ENCODE measurements around the gene LAMB3.

The LAMB3 gene

DNA sequence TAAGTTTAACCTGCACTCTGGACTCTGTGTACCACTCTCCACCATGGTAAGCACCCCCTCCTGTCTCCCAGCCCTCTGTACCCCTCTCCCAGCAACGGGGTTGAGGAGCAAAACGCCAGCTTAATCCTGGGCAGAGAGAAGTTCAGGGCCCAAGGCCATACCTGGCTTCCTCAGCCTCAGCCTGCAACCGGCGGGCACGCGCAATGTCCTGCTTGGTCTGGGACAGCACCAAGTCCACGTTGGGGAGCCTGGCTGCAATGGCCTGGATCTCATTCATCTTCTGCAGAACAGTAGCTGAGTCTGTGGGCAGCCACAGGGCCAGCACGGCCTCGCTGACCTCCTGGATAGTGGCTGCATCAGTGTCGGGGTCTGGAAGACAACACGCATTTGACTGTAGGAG lies 33.9 kb downstream of the LAMB3 start:
- no peak for DNase-seq

DNA sequence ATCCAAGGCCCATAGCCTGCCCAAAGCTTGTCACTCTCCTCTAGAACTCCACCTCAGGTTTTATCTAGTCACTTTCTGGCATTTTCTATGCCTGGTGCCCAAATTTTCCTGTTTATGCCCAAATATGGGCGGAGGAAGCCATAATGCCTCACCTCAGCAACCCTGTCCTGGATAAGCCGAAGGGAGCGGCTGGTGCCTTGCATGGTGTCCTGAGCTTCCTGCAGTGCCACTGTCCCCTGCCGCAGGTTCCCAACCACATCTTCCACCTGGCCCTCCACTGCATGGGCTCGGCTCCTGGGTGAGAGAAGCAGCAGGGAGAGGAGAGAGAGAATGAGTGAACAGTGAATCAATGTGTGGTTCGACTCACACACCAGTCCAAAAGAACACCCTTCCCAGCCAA lies 34.5 kb downstream of the LAMB3 start:
- DNase-seq: no peak

DNA sequence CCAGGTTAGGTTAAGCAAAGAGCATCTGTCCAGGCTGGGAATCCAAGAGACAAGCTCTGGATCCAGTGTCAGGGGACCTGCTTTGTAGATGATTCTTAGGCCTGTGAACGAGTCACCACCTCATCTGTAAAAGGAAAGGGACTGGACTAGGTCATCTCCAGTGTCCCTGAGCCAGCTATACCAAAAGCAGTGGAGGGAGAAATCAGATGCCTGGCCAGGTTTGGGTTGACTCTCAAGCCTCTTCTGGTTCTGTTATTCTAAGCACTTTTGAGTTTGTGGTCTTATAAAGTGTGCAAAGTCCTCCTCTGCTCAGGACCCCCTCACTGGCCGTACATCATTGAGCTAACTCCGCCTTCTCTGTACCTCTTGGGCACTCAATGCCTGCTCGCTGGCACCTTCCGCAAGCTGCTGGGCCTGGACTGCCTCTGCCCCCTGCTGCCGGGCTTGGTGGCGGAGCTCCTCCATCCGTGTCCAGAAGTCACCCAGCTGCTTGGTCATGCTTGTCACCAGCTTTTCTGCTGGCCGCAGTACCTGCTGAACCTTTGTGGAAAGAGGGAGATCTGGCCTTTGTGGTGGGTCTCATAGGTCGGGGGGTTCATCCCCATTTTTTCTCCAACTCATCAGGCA lies 35.1 kb downstream of the LAMB3 start:
- DNase-seq: no peak

DNA sequence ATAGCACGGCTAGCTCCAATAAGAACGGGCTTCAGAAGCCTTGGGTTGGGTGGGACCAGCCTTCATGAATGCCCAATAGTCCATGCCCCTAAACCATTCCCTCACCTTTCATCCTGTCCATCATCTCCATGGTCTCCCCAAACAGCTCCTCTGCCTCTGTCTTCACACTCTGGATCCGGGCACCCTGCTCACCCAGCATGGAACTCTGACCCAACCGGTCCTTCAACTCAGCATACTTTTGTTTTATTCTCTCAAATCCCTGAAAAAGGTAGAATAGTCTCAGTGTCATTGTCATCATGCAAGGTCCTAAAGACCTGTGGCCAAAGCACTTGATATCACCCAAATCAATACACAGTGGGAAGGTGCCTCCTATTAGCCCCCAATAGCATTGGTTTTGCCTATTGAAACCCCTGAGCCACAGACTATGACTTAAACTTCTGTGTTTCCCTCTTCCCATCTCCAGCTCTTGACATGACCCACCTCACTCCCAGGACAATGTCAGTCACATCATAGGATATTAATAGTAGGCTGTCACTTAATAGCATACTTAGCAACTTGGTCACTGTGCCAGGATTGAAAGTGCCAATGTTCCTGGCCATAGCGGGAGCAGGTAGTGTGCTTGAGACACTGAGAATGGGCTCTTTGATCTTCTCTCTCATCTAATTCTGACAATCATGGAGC lies 35.7 kb downstream of the LAMB3 start:
- DNase-seq: no peak

DNA sequence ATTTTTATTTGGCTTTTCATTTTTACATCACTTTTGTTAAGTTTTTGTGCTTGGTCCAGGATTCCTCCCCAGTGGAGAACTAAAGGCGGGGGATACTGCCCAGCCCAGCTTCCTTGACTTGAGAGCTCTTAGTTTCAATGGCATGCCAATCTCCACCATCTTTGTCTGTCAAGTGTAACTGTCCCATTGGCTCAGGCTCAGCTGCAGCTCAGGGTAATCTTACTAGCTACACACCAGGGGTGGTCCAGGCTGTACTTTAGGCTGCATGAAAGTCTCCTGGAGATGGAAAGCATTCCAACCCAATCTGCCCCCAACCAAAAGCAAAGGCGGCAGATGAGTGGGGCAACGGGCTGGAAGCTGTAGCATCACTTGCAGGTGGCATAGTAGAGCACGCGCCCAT lies 37.3 kb downstream of the LAMB3 start:
- DNase-seq: no peak

DNA sequence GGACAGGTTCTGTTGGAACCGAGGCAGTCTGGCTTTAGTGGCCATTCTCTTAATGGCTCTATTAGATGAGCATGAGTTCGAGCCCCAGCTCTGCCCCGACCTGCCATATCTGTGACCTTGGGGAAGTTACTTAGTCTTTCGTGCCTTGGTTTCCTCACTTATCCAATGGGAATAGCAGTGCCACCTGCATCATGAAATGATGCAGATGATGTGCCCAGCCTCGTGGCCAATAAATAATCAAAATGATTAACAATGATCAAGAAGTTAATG lies 38.1 kb downstream of the LAMB3 start:
- DNase-seq: no peak

DNA sequence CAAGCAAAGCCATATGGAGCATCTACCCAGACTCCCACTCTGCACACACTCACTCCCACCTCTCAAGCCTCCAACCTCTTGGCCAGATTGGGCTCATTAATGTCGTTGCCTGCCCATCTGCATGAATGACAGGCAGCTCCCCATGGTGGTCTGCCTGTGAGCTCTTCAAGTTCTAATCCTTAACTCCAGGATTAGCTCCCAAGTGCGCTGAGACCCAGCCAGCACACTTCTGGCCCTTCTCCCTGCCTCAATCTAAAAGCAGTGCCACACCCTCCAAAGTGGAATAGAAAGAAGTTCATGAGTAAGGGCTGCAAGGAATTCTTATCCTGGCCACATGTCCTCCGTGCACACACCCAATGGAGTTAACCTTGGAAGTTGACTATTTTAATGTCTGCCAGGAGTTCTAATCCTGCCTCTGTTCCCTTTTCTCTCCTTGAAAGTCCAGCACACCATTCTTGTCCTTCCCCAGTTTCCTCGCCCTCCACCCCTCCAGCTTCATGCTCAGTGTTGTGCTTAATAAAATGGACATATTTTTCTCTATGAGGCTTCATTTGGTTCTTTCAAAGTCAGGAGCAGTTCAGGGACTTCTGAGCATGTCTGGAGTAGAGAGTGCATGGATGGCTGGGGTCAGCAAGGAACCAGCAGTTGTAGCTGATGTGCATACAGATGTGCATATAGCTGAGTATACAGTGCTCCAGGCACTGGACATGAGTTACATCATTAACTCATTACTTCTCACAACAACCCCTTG lies 38.6 kb downstream of the LAMB3 start:
- DNase-seq: no peak

DNA sequence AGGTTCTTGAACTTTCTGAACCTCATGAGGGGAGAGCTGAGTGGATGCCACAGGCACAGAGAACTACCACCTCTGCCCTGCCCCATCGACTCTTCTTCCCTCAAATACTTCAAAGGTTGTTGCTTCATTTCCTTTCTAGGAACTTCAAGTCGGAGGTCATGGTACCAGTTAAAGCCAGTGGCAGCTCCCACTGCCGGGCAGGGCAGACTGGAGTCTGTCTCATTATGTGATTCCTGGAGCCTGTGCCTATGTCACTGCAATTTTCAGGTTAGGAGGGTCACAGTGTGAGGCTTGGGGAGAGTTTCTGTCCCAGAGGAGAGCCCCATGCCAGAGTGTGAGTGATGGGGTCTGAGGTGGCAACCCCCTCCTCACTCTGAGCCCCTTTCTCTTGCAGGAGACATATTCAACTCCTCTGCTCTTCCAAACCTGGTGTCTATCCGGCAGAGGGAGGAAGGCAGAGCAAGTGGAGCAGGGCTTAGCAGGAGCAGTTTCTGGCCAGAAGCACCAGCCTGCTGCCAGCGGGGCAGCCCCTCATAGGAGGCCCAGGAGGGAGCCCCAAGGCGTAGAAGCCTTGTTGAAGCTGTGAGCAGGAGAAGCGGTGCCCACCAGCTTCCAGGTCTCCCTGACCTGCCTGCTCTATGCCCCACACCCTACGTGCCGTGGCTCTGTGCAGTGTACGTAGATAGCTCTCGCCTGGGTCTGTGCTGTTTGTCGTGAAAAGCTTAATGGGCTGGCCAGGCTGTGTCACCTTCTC lies 39.4 kb downstream of the LAMB3 start:
- no peak for DNase-seq

DNA sequence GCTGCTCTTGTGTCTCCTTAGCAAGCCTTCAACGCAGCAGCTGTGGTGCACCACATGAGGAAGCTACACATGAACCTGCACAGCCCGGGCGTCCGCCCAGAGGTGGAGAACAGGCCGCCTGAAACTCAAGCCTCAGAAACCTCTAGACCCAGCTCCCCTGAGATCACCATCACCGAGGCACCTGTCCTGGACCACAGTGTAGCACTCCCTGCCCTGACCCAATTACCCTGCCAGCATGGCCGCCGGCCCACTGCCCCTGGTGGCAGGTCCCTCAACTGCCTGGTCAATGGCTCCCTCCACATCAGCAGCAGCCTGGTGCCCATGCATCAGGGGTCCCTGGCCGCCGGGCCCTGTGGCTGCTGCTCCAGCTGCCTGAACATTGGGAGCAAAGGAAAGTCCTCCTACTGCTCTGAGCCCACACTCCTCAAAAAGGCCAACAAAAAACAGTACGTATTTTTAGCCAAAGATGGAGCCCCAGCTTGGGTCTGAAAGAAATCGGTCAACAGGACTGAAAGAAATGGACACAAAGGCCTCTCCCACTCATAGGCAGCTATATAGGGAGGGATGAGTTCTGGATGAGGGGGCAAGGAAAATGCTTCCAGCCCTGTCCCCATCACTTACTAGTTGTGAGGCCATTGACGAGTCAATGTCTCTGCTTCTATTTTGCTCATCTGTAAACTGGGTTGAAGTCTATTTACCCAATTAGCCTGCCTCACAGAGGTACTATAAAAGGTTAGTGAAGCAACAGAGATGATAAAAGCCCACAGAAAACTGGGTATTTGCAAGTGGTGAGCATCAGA lies 40.3 kb downstream of the LAMB3 start:
- no peak for DNase-seq

DNA sequence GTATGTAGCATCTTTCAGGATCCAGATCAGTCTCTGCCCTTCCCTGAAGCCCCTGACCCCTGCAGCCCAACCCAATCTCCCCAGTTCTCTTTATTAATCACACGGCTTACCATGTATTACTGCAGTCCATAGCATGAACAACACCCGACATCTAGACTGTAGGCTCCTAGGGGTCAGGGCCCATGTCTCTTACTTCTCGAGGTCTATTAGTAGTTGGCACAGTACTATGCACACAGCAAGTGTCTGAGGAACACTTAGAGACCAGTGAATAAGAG lies 41.7 kb downstream of the LAMB3 start:
- DNase-seq: no peak

DNA sequence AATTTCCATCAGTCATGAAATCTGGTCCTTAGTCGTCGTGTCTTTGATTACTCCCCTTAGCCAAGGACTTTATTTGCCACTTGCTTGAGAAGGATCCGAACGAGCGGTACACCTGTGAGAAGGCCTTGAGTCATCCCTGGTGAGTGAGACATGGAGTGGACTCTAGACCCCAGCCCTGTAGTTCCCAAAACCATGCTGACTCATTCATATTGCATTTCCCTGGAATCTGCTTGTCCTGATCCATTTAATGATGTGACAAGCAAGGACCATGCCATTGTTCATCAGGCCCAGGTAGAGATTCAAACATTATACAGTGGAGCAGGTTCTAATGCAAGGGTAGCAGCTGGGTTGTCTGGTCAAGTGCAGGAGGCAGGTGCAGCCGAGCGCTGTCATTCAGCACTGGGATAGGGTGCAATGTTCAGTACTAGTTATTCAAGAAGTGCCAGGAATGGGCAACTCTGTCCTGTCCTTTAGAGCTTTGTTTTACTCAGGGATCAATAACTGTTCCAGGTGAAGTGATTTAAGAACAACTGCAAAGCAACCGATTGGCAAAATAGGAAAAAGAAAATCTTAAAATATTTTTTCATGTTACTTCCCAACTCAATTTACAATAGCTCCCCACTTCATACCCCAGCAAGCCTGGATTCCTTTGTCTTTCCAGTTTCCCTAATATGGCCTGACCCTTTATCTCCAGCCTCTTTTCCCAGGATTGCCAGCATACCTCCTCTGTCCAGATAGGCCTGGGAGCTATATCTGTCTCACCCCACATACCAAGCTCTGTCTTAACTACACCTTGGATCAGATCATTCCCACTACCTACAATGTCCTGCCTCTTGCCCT lies 42.2 kb downstream of the LAMB3 start:
- no peak for DNase-seq

DNA sequence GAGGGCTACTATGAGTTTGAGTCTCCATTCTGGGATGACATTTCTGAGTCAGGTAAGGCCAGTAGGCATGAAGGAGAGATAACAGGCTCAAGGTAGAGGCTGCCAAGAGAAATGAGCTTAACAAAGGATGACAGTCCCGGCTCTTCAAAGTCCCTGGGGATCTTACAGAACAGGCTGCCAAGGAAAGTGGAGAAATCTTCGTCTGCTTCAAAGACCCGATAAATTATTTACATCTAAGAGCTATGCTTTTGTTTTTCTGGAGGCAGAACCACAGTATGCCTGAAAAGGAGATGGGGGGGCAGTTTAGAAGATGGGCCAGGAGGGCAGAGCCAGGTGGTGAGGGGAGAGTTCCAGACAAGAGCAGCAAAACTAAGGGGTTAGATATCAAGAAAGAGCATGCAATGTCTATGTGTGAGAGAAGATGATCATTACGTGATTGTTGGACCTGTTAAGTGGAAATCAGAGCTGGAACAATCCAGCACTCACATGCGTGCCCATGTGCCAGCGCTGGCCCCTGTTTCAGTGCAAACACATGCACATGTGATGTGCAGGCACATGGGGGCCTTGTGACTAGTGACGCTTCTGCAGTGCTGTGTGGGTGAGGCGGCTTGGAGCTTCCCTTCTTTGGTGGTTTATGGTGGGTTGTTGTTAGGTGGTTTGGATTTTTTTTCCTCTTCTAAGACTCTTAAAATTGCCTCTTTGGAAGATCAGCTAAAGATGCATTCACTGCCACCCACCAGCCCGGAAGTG lies 43.0 kb downstream of the LAMB3 start:
- DNase-seq: no peak

DNA sequence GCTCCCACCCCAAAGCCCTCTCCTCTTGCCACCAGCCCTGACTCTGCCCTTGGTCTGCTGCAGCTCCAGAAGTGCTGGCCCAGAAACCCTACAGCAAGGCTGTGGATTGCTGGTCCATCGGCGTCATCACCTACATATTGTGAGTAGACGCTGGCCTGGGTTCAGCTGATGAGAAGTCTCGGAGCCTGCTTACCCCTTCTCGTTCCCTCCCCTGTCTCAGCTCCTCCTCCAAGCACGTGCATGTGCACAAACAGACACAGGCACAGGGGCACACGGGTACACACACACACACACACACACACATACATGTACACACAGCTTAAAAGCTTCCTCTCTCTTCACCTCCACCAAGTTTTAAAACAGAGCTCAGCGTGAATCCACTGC lies 44.4 kb downstream of the LAMB3 start:
- no peak for DNase-seq

DNA sequence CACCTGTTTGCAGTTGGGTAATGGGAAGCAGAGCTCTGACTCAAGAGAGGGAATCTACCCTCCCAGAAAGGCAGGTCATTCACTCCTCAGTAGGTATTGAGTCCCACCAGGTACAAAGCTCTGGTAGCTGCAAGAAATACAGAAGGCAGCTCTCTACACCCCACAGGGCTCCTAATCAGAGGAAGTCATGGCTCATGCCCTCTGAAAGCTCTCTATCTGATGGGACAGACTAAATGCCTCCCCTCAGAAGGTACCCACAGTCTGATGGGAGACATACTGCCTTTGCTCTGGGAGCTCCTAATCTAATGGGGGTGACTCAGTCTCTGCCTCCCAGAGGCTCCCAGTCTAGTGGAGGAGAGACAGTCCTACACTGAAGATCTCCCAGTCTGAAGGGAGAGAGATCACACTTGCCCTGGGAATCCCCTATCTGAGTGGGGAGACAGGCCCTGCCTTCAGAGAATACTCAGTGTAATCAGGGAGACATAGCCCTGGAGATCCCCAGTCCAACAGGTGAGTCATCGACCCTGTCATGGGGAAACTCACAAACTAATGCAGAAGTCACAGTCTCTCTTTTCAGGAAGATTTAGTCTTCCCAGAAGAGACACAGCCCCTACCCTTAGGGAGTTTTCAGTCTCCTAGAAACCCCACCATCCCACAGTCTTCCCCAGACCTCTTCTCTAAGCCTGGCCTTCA lies 45.0 kb downstream of the LAMB3 start:
- DNase-seq: no peak

DNA sequence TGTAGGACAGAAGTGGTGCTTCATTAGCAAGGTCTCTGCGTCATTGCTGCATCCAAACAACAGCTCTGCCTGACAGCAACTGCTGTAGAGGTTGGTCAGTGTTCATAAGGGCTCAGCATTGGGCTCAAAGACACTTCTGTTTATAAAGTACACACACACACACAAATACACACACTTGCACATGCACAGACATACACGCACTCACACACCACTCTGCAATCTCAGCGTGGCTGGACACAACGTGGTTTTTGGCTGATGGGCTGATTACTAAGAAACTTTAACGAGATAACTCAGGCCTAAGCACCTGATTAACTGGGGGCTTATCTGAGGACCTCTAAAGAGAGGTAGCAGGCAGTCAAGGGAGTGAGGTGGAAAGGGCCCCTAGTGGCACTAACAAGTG lies 48.3 kb downstream of the LAMB3 start:
- no peak for DNase-seq

DNA sequence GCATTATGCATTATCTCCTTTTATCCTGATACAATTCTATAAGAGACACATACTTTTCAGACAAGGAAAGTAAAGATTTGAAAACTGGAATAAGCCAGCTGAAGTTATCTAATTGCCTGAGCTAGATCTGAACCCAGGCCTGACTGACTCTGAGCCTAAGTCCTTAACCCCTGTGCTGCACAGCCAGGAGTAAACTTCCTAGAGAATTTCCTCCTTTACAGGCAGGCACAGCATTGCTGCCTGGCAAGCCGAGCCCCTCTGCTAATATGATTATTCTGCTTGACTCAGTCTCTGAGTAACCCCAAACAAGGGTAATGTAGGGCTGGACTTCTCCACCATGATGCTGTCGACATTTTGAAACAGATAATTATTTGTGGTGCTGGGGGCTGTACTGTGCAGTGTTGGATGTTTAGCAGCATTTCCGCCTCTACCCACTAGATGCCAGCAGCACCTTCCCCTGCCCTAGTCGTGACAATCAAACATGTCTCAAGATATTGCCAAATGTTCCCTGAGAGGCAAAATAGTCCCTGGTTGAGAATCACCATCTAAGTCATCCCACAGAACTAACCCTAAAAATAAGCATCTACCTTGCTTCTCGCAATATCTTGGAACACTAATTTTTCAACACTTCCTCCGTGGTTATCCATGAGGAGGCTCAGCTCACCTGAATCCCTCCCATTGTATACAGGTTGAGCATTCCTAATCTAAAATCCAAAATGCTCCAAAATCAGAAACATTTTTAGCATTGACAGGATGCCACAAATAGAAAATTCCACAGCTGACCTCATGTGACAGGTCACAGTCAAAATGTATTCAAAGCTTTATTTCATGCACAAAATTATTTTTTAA lies 50.2 kb downstream of the LAMB3 start:
- peak in 7 of 14 donors; percentile 6 to 46 (median 26) for DNase-seq

DNA sequence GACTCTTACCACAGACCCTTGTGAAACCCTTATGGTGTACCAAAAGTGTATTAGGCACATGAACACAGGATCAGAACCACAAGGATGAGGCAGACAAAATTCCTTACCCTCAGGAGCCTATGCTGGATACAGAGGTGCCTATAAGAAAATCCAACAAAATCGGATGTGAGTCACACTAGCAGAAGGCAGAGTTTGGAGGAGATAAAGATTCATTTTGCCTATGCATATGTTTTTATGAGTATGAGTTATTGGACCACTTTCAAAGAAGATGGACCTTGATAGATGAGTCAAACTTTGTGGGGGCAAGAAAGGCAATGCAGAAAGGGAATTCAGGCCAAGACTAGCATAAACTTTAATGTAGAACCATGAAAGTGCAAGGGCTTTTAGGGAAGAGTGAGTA lies 51.7 kb downstream of the LAMB3 start:
- no peak for DNase-seq

DNA sequence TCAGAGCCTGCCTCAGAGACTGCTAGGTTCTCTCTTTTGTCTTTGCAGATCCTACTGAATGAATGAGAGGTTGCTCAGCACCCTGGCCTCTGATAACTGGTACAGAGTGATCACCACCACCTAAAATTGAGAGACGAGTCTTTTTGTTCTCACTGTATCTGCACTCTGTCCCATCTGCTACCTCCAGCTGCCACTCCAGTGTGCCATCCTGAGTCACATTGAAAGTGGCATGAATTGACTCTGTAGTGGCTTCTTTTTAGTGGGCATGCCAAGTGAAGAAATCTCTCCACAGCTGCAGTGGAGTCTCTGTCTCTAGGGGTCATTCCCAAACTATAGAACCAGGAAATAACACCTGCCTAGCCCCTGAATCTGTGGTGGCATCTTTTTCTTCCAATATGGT lies 54.0 kb downstream of the LAMB3 start:
- no peak for DNase-seq

DNA sequence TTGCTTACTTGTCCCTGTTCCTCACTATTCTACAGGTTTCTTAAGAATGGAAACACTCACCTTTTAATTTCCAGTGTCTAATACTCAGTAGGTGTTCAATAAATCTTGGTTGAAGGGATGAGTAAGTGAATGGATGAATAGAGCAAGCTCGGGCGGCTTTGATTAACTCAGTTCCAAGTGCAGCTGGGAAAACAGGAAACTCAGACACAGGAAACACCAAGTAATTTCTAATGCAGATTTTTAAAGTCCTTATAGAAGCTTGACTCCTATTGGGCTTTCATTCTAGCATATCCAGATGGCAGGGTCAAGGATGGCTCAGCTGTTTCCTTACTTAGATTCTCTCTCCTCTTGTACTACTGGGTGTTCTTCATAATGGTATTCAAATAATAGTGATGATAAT lies 54.7 kb downstream of the LAMB3 start:
- DNase-seq: no peak

Measured in C1 segment of cervical spinal cord (tissue), 14 donors.